Measurements from ENCODE around the gene DNMT1.

DNA sequence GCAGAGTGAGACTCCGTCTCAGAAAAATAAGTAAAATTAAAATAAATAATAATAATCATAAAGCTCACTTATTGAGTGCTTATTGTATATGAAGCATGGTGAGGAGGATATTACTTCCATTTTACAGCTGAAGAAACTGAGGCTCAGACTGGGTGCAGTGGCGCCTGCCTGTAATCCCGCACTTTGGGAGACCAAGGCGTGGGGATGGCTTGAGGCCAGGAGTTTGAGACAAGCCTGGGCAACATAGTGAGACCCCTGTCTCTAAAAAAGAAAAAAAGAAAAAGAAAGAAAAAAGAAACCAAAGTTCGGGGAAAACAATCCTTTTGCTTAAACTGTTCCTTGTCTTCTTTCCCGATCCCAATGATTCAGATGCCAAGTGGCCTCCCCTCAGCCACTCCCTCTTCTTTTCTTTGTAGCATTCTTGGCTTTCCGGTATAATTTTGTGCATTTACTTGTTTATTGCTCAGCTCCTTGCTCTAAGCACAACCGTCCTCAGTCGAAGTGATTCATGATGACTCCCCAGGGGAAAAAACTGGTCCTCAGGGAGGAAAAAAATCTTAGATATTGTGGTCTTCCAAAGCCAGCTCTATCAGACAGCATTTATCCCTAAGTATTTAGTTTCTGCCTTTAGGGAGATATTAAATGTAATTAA is 74.1 kb downstream of the DNMT1 start:
- no peak for TF ChIP-seq YY1 (IDR thresholded peaks at IDR 0.05; ENCODE audit: low read depth)
- TF ChIP-seq EP300 (IDR thresholded peaks at IDR 0.05; ENCODE audit: borderline replicate concordance) = no peak
- TF ChIP-seq, protein P1, sequence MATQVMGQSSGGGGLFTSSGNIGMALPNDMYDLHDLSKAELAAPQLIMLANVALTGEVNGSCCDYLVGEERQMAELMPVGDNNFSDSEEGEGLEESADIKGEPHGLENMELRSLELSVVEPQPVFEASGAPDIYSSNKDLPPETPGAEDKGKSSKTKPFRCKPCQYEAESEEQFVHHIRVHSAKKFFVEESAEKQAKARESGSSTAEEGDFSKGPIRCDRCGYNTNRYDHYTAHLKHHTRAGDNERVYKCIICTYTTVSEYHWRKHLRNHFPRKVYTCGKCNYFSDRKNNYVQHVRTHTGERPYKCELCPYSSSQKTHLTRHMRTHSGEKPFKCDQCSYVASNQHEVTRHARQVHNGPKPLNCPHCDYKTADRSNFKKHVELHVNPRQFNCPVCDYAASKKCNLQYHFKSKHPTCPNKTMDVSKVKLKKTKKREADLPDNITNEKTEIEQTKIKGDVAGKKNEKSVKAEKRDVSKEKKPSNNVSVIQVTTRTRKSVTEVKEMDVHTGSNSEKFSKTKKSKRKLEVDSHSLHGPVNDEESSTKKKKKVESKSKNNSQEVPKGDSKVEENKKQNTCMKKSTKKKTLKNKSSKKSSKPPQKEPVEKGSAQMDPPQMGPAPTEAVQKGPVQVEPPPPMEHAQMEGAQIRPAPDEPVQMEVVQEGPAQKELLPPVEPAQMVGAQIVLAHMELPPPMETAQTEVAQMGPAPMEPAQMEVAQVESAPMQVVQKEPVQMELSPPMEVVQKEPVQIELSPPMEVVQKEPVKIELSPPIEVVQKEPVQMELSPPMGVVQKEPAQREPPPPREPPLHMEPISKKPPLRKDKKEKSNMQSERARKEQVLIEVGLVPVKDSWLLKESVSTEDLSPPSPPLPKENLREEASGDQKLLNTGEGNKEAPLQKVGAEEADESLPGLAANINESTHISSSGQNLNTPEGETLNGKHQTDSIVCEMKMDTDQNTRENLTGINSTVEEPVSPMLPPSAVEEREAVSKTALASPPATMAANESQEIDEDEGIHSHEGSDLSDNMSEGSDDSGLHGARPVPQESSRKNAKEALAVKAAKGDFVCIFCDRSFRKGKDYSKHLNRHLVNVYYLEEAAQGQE (IDR thresholded peaks at IDR 0.05; ENCODE audit: low read depth) = no peak
- no peak for TF ChIP-seq CREB1 (IDR thresholded peaks at IDR 0.05; ENCODE audit: low read depth)
- no peak for TF ChIP-seq TAF1 (IDR thresholded peaks at IDR 0.05; ENCODE audit: low read depth)
- no peak for TF ChIP-seq EGR1 (IDR thresholded peaks at IDR 0.05)
- TF ChIP-seq, protein P2, sequence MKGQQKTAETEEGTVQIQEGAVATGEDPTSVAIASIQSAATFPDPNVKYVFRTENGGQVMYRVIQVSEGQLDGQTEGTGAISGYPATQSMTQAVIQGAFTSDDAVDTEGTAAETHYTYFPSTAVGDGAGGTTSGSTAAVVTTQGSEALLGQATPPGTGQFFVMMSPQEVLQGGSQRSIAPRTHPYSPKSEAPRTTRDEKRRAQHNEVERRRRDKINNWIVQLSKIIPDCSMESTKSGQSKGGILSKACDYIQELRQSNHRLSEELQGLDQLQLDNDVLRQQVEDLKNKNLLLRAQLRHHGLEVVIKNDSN (IDR thresholded peaks at IDR 0.05) = no peak
- TF ChIP-seq NFIC (IDR thresholded peaks at IDR 0.05) = no peak
- TF ChIP-seq RAD21 (IDR thresholded peaks at IDR 0.05; ENCODE audit: low read depth) = no peak

Measured in Ishikawa (cell line).